Activated CD8-positive, alpha-beta memory T cell treated with anti-CD3 and anti-CD28 coated beads for 24 hours (primary cell): ENCODE data around the gene BABAM2.

Experiments
- DNase-seq: peaks from one replicate; pipeline ENCODE4 v3.0.0-alpha.2; 2020

BABAM2 gene

GRCh38 chr2:28292491-28292890 is 402.0 kb downstream of the BABAM2 start:
- DNase-seq, result no peak

- DNase-seq, result no peak
These were observed 402.9 kb downstream of the BABAM2 start for GRCh38 chr2:28293416-28293815.

DNA sequence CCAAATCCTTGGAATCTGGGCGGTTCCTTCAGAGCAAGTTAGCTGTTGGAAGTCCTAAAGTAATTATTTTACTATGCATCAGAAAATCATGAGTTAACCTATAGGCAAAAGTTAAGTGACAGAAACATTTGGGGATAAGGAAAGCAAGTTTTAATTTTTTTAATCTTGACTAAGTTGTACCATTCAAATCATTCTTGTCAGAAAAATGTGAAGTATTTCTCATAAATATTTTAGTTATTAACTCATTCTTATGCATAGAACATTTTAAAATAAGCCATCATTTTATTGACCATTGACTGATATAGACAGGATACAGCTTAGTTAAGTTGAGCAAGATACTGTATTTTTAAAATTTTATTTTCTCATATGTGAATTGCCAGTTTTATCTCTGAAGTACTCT is 403.9 kb downstream of the BABAM2 start:
- no peak for DNase-seq

GRCh38 chr2:28296243-28296642 is 405.7 kb downstream of the BABAM2 start:
- DNase-seq, result no peak

- DNase-seq, result no peak
These were observed 406.4 kb downstream of the BABAM2 start for GRCh38 chr2:28296904-28297303.

GRCh38 chr2:28297531-28297930 is 407.0 kb downstream of the BABAM2 start:
- no peak for DNase-seq

- DNase-seq, result no peak
These were observed 407.9 kb downstream of the BABAM2 start for GRCh38 chr2:28298406-28298805.

DNA sequence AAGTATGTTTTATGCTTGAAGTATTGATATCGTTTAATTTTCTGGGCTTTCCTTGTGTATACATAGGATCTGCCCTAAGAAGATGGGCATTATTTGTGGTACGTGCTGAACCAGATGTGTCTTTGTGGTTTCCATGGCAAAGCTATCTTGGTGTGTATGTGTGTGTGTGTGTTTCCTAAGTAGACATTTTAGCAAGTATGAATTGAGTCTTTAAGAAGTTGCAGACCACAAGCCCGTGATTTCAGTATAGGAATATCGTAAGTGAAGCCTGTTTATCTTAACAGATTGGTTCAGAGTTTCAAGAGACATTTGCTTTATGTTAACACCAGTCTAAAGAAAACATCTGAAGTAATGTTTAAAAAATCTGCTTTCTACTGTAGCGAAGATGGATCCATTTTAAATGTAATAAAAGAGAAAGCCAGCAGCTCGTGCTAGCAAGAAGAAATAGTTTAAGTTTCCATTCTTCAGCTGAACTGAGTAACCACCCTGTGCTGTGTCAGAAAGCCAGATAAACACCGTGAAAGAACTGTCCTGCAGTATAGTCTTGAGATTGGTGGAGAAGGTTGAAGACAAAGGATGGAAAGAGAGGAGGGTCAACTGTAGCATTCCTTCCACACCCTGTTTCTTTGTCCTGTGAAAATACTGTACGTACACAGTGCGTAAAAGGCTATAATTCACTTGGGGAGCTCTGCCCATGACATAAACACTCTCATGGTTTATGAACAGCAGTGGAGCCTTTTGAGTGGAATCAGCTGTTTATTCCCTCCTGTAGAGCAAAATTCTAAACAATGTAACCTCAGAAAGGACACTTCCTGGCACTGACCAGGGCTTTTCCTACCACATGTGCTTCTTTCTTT is 410.2 kb downstream of the BABAM2 start:
- peak; percentile 33 for DNase-seq

DNA sequence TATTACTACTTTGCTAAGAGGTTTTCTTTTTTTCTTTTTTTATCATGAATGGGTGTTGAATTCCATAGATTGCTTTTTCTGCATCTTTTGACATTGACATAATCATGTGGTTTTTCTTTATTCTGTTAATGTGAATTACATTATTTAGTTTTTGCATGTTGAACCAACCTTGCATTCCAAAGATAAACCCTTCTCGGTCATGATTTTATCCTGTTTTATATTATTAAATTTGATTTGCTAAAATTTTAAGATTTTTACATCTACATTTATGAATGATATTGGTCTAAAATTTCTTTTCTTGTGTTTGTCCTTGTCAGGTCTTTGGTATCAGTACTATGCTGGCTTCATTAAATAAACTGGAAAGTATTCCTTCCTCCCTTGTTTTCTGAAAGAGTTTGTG is 414.7 kb downstream of the BABAM2 start:
- DNase-seq, result no peak

- no peak for DNase-seq
These were observed 419.6 kb downstream of the BABAM2 start for GRCh38 chr2:28310107-28310506.

GRCh38 chr2:28311660-28312249 is 421.2 kb downstream of the BABAM2 start:
- DNase-seq, result no peak

DNA sequence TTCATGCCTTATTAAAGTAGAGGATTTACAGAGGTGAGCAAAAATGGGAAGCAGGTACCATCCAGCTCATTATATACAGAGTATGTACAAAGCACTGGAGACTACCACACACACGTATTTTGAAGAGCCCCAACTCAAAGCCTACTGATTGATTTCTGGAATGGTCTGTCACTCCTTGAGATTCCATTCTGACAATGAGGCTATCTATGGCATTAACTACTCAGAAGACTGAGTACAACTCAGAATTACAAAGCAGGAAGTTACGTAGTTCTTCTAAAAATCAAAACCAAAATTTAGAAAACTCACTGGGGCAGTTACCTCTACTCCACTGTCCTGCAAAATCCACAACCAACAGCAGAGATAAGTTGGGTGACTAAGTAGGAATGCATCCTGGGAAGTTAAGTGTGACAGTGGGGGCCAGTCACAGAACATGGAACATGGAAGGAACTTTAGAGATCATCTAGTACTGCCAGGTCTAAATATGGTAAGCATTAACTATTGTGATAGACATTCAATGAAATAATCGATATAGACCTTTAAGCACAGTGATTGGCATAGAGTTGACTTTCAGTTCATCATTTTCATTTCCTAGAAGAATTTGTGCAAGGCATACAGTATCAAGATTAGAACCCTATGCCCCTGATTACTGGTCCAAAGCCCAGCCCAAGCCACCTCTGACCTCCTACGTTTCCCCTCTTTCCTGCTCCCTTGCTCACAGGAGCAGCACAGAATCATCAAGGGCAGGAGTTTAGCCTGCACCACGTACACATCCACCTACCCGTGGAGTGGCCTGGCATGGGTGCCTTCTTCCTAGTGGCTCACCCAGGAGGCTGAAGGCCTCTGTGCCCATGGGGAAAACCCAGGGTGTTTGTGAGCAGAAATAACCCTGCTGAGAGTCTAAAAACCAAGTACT is 422.0 kb downstream of the BABAM2 start:
- DNase-seq, result no peak

DNA sequence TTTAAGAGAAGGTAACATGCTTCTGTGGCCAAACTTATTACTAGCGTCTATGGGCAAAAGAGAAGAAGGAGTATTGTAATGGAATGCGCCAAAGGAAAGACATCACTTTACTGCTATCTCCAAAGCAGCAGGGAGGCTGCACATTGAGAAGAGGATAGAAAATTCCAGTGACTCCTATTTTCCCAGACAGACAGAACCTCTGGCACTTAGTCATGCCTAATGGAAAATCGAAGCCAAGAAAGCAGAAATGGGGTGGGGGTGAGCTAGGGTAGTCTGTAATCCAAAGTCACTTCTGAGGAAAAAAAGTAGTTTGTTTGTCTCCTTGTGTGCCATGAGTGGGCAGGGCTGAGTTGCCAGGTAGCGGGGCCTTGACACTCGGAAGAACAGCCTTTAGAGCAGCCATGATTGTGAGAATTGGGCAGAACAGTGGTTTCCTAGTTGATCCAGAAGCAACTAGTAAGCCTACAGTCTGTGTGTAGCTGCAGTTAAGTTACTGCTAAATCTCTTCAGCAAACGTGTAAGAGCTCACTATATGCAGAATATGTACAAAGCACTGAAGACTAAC is 422.8 kb downstream of the BABAM2 start:
- no peak for DNase-seq

DNA sequence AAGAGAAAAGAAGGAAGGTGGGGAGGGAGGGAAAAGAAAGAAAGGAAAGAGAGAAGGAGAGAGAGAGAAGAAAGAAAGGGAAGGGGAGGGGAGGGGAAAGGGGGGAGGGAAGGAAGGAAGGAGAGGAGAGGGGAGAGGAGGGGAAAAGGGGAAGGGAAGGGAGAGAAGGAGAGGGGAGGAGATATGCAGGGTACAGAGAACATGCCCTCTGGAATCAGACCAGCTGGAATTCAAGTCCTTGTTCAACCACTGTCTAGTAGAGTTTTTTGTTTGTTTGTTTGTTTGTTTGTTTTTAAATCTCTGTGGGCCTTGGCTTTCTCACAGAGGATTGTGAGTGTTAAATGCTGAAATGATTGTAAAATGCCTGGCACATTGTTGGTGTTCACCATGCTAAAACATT is 424.4 kb downstream of the BABAM2 start:
- no peak for DNase-seq

DNA sequence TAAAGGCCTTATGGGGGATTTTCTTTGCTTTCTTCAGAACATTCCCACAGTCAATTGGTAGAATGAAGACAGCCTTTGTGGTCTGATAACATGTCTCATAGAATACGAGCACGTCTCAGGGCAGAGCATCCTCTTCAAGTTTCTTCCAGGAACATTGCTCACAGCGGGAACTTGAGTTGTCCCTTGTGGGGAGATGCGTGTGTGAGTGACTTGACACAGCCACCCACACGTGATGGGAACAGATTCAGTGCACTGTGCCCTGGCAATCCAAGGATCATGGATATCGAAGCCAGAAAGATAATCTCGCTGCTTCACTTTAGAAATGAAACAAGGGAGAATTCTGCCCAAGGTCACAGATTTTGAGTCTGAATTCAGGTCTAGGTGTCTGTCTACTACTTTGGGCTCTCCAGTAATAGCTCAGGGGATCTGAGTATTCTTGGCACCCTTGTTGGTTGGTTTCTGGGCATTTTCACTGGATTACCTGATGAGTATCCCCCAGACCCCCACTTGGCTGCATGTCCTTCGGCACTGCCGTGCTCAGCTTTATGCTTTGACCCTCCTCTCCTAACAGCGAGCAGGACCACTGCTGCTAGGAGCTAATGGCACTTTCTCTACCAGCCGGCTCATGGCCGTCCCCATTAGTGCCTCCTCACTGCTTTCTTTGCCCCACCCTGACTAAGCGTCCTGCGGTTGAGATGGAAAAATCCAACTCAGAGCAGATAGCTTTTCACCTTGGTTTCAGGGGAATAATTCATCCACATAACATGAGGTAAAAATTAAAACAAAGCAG is 426.2 kb downstream of the BABAM2 start:
- no peak for DNase-seq

DNA sequence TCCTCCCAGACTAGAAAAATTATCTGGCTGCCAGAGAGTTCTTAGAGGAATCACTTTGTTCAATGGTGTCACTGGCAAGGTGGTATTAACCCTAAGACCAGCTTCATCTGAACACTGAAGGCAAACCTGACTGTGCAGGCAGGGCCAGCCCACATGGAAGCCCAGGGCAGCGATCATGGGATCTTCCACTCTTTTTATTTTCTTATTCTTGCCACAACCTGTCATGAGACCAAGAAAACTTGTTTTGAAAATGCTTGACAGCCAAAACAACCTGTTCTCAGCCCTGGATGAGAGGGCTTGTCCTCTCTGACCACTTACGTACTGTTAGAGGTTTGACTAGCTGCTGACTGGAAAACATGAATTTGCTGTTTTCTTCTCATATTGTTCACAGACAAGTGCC is 426.9 kb downstream of the BABAM2 start:
- DNase-seq, result no peak

DNA sequence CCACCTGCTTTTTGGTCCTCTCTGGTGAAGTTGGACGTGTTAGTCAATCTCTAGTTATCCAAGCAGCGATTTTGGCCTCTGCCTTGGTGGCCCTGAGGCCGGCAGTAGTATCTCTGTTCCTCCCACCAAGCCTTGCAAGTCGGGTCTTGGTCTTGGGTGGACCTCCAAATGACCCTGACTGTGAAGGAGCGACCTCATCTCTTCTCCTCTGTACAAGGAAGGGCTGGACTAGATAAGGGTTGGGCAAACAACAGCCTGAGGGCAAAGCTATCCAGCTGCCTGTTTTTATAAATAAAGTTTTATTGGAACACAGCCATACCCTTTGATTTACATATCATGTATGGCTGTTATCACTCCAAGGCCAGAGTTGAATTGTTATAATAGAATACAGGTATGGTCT is 427.5 kb downstream of the BABAM2 start:
- DNase-seq, result no peak

- DNase-seq, result no peak
These were observed 428.1 kb downstream of the BABAM2 start for GRCh38 chr2:28318462-28319117.

- no peak for DNase-seq
These were observed 428.8 kb downstream of the BABAM2 start for GRCh38 chr2:28319118-28320008.

- DNase-seq, result no peak
These were observed 429.5 kb downstream of the BABAM2 start for GRCh38 chr2:28320009-28320365.

DNA sequence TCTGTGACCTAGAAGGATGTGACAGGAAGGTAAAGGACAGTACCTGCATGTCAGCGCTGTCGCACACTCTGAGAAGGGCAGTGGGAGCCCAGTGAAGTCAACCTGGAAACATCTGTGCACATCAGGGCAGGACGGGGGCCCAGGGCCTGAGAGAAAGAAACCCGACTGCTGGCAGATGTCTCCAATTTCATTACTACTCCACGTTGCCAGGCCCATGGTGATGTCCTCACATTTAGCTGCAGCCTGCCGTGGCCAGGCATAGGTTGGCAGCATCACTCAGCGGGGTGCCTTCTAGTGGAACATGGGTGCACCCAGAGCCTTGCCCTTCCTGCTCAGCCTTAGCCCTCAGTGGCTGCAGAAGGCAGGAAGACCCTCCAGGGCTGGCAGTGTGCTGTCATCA is 429.8 kb downstream of the BABAM2 start:
- DNase-seq, result no peak
